NCI-H2171 treated with DMSO at 0.1 percent for 48 hours (cell line): ENCODE results near the gene LRCH4.
A peak's percentile ranks its signal among the peaks of the same experiment; 100 is the strongest.
"Not testable (repeated sequence)": the region's sequence is repeated elsewhere in the genome, so short reads cannot be mapped to it uniquely, and the experiment has no call there.

Source experiments
- DNase-seq: peaks from one replicate; lab custom pipeline; 2025; lab: John Stamatoyannopoulos, UW

LRCH4 gene

DNA sequence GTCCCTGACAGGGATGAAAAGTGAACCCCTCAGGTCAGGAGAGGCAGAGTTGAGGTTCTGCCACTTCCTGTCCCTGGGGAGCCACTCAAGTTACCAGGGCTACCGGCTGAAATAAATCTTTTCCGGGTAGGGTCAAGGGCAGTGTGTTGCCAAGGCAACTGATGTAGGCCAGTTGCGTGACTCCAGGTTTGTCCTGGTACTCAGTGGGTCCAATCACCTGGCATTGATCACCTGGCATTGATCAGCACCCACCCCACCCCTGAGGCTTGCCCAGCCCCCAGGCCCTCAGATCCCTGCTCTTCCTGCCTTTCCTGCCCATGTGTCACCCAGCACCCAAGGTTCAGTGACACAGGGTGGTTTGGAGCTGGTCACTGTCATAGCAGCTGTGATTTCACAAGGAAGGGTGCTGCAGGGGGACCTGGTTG, 18.2 kb downstream of the LRCH4 start:
- DNase-seq: no peak

DNA sequence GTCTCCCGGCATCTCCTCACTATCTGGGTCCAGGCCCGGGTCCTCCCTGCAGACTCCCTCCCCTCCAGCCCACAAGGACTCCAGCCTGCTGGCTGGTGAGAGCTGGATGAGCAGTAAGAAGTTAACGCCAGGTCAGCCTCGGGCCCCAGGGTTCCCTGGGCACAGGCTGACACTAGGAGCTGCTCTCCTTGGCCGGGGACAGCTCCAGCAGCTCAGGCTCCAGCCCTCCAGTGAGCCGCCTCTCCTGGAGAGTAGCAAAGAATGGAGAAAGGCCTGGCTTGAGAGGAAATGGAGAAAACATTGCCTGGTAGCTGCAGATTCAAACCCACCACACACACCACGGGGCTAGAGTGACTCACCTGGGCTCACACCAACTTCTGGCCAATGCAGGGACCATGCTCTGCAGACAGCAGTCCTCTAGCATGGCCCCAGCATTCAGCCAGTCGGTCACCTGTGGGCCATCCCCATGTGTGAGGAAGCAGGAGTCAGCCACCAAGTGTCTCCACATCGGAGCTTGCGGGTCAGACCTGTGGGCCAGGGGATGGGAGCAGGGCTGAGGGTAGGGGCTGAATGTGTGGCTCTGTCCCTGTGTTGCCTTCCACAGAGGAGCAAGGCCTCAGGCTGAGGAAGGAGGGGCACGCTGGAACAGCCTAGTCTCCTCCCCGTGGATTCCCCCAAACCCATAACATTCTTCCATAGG, 18.7 kb downstream of the LRCH4 start:
- no peak for DNase-seq

DNA sequence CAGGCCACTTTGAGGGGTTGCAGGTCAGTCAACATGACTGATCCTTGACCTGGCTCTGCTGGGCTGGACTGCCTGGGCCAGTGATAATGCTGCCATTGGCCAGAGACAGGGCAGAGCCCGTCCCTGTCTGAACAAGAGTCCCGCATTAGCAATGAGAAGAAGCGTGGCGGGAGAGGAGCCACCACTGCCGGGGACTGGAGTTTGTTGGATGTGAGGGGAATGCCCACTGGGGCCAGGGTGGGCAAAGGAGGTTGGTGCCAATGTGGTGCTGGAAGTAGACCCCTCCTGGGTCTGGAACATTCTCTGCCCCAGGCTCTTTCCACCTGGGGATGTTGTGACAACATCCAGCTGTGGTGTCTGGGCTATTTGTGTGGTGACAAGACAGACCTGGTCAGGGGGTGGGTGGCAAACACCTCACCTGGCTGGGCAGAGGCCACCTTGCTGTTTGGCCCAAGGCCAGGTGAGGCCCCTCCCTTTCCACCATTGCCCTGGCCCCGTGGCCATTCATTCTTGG, 19.9 kb downstream of the LRCH4 start:
- no peak for DNase-seq

DNA sequence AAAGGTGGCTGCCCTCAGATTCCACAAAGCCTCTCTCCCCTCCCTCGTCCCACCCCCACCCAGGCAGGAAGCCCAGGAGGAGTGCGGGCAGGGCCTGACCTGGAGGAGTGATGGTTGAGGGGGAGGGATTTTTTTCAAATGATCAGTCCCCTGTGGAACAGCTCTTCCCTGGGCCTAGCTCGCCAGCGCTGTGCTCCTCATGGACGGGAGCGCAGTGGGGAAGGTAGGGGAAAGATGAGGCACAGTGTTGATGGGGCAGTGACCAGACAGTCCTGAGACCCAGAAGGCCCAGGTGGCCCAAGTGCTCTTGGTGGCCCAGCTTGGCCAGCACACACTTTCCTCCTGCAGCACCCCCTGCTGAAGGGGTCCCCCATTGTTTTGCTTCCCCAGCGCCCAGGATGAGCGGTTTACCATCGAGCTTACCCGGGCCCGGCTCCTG, 20.8 kb downstream of the LRCH4 start:
- DNase-seq: no peak

DNA sequence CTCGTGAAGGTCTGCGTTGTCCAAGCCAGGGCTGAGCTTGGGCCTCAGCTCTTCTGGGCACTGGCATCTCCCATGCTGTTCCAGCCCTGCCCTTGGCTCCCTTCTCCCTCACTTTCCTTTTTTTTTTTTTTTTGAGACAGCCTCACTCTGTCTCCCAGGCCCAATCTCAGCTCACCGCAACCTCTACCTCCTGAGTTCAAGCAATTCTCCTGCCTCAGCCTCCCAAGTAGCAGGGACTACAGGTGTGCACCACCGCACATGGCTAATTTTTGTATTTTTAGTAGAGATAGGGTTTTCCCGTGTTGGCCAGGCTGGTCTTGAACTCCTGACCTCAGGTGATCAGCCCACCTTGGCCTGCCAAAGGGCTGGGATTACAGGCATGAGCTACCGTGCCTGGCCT, 21.5 kb downstream of the LRCH4 start:
- DNase-seq: not testable (repeated sequence)

DNA sequence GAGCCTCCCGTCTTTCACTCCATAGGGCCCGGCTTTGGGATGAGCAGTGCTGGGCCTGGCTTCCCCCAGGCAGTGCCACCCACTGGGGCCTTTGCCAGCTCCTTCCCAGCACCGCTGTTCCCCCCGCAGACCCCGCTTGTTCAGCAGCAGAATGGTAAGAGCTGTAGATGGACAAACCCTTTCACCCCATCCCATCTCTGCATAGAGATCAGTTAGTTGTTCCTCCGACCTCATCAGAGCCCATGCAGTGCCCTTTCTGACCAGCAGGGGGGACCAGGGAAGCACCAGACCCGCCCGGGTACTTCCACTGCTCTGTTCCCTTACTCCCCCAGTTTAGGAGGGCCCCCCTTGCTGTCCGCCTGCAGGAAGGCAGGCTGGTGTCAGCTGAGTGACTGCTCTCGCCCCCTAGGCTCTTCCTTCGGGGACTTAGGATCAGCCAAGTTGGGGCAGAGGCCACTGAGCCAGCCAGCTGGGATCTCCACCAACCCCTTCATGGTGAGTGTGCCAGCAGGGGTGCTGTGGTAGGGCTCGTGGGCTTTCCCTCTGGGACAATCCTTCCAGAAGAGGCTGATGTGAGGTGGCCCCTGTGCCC, 22.0 kb downstream of the LRCH4 start:
- peak; percentile 15 for DNase-seq

DNA sequence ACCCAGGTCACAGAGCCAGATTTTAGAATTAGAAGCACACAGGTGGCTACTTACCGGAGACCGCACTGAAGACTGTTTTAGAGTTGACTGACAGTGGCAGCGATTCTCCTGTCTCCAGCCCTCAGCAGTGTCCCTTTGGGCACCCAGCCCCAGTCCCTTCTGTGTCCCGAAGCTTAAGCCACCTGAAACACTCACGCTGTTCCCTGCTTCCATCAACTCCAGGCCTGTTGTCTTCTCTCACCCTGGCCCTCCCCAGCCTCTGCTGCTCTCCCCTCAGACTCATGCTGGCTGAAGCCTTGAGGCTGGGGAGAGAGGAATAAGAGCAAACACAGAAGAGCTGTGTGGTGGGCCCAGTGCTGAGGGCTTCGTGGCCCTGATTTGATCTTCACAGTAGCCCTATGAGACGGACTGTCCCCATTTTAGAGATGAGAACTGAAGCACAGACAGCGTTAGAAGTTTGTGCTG, 22.8 kb downstream of the LRCH4 start:
- DNase-seq: no peak

DNA sequence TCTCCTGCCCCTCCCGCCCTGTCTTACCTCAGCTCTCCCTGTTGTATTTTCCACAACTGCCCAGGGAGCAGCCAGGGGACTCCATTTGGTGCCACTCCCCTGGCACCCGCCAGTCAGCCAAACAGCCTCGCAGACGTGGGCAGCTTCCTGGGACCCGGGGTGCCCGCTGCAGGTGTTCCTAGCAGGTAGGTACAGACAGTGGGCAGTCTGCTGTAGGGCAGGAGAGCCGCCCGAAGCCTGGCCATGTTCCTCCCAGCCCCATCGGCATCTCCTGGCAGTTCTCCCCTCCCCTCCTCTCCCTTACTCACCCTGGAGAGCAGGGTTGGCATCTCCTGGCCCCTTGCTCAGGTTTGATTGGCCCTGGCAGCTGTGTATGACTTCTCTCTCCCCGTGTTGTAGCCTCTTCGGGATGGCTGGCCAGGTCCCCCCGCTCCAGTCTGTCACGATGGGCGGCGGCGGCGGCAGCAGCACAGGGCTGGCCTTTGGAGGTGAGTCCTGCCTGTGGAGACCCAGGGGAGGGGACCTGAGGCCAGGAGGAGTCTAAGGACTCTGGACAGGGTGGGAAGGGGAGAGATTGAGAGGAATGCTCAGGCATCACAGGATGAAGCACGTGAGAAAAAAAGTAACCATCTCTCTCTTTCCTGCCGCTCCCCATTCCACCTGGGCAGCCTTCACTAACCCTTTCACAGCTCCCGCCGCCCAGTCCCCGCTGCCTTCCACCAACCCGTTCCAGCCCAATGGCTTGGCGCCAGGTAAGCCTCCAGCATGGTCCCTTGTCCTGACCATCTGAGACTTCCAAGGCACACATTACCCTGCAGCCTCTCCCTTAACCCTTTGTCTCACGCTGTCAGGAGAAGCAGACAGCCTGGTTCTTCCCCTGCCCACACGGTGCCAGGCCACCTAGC, 23.5 kb downstream of the LRCH4 start:
- DNase-seq: no peak

DNA sequence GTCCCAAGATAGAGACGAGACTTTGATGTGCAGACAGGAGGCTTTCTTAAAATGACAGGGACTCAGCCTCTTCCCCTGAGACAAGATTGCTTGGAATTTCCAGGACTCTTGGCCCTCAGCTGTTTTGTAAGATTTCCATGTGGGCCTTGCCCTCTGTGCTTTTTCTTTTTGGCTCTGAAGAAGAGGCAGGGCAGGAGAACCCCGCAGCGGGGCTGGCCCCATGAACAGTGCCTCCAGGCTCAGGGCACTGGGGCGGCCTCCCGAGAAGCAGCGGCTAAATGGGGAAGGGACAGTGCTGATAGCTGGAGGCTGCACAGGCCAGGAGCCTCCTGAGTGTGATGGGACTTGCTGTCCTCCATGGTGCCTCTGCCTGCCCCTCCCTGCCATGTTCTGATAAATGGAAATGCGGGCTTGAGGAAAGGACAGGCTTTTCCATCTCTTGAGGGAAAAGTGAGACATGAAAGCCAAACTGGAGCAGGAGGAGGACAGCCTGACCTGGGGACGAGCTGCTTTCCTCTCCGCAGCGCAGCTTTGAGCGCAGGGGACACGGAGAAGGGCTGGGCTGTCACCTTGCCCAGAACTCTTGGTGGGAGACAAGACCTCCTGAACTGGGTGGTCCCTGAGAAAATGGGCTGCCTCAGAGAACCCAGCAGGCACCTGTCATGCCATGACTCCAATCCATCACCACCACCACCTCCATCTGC, 24.3 kb downstream of the LRCH4 start:
- no peak for DNase-seq

DNA sequence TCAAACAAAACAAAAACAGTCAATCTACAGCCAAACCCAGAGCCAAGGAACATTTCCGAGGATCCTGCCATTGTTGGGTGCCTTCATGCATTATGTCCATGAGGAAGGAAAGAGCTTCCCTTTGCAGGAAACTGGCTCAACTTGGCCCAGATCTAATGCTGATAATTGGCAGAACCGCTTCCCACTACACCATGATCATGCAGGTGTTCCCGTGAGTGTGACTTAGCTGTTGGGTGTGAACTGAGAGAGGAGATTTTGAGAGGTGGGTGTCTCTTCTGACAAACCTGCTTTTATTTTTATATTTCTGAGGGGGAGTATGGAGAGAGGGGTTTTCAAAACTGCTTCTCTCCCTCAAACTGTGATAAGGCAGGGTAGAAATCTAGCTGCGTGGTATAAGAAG, 26.8 kb downstream of the LRCH4 start:
- DNase-seq: no peak

DNA sequence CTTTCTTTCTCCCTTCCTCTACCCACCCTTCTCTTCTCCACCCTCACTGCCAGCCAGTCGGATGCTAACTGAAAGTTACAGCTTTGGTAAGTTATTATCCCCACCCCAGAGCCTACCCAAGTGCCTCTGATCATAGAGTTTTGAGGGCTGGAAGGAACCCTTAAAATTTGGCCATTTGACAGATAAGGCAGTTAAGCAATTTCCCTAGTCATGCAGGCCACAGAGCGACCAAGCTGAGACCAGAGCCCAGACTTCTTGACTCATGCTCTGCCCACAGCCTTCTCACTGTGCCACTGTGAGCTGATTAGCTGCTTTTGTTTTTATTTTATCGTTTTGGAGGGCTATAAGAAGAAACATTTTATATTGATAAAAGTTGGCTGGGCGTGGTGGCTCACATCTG, 29.4 kb downstream of the LRCH4 start:
- DNase-seq: no peak

DNA sequence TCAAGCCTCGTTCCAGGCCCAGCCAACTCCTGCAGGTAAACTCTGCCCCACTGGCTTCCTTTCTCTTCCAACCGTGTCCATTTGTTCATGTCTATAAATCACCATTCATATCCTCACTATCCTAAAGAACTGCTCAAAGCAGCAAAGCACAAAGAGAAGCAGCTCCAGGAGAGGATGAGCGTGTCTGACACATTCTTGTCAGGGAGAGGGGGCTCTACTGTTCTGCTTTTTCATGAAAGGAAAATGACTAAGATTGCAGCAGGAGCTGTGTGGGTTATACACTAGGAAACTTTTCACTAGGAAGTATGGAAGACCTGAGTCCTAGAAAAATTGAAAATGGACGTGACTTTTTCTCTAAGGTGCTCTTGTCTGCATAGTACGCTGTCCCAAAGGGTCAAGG, 30.2 kb downstream of the LRCH4 start:
- no peak for DNase-seq

DNA sequence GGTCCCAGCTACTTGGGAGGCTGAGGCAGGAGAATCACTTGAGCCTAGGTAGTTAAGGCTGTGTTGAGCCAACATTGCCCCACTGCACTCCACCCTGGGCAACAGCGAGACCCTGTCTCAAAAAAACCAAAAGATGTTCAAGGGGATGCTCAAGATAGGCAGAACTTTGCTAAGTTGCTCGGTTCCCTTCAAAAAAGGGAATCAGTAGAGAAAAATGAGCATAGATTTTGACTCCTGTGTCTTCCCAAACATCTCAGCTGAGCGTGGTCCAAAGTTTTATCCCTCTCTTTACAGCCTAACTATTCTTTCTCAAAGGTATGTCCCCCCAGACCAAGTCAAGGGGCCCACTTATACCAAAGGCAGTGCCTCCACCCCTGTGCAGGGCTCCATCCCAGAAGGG, 32.9 kb downstream of the LRCH4 start:
- no peak for DNase-seq

DNA sequence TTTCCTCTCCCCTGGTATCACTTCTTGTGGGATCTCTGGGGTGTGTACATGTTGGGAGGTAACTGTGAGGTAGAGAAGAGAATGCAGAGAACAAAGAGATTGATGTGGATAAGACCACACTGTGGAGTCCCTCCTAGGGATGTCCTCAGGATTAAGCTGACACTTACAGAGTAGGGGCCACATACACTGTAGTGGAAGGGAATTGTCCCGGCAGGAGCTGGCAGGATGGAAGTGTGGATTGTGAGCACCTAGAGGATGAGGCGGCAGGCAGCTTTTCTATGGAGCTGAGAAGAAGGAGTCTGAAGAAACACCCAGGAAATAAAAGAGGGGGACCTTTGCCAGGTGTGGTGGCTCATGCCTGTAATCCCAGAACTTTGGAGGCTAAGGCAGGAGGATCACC, 33.4 kb downstream of the LRCH4 start:
- no peak for DNase-seq

DNA sequence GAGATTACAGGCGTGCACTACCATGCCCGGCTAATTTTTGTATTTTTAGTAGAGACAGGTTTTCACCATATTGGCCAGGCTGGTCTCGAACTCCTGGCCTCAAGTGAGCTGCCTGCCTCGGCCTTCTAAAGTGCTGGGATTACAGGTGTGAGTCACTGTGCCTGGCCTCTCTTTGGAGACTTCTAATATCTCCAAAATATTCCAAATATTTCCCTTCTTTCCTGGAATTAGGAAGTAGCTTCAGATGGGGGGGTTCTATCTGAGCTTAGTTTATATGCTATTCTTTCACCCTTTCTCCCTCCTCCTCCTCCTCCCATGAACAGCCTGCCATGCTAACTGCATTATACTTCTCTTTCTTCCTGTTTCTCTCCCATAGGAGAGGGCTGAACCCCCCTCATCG, 37.5 kb downstream of the LRCH4 start:
- not testable (repeated sequence) for DNase-seq

DNA sequence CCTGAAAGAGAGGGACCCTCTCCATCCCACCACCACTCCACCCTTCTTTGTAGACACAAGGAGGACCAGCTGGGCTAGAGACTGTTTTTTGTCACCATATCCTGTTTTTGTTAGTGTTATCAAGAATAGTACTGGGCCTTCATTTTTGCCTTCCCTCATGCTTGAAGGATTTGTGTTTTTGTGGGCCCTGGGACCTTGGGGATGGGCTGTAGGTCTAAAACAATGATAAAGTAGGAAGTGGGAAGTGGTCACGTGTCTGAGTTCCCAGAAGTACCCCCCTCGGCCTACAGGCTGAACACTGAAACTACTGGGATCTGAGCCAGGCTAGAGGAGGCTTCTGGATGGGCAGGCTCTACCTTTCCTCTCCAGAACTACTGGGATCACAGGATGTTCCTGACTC, 38.1 kb downstream of the LRCH4 start:
- no peak for DNase-seq

DNA sequence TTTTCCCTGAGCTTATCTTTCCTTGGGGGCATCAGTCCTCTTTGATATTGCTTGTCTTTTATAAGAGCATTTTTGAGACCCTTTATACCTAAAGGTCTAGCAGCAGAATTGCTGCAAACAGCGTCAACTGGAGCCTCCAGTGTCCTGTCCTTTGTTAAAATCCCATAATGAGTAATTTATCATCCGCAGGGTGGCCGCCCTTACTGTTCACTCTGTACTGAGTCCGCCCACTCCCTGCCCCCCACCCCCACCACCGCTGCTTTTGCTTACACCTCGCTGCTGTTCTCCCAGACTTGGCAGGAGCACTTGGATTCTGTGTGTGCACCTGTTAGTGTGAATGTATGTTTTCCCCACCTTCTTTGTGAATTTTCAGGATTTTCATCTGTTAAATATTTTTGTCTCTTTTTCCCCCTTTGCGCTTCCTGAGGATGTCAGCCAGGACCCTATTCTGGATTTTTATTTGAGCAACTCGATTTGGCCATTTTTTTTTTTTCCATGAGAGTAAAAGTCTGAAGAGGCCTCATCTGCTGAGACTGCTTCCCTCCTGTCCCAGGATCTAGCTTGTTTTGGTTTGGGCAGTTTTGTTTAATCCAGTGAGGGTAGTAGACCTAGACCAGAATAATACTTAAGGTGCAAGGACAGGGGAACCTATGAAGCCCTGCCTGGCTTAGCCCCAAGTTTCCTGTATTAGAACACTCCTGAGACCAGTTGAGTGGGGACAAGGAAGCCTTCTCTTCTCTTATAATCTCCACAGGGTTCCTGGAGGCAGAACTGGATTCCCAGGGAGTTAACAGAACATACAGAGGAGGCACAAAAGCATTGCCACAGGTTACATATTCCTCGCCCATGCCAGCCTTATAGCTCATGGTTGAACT, 38.8 kb downstream of the LRCH4 start:
- no peak for DNase-seq

DNA sequence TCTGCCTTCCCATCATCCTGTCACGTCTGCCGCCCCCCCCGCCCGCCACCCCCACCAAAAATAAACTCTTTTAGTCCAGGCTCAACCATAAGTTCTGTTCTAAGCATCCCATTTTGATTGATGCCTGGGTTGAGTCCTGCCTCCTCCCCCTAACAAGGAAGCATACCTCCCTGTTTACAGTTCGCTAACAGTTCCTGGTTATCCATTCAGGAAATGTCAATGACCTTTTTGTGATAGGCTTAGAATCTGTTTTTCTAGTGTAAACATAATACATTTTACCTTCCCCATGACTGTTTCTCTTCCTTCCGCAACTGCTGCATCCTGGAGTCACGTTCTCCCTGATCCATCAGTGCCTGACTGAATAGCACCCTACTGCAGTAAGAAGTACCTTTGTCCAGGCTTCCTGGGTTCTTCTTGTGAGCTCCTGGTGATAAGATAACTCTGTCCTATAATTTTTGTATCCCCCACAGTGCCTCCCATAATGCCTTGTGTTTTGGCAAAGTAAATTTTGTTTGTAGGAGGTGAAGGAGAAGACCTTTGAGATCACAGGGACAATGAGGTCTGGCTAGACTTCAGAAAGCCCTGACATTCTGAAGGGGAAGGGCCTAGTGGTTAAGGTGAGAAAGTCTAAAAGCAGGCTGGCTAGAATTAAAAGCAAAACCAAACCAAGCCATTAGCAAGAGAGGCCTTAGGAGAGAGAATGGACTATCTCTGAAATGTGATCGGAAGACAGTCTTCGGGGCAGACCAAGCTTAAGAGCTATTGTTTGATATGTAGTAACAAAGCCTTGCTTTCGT, 39.6 kb downstream of the LRCH4 start:
- no peak for DNase-seq

DNA sequence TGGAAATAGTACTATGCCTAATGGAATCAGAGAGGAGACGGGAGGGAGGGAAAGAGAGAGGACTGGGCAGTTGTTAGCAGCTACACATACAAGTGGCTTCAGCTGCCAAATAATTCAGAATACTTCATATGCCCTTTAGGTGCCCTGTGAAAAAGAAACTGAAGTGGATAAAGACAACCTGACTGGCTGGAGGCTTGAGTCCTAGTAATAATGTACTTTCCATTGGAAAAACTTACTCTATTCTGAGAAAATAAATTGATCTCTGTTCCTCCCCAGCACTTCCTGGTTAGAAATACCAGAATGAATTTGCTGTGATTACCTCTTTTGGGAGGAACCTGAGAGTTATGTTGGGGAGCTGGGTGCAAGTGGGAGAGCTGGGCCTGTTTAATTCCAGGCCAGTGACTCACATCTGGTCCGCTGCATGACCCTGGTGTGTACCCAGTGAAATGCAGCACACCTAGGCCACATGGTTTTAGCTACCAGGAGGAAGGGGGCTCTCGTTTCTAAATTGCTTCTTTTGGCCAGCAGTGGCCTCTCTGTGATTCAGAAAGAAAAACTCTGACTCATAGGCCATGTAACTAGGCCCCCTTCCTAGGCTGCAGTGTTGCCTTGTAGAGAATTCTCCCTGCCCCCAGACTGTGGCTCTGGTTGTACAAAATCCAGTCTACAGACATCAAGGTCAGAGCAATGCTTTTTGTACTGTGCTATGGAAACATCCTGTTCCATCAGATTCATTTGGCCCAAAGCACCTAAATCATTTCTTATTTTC, 40.4 kb downstream of the LRCH4 start:
- DNase-seq: peak; percentile 32
